HepG2 (cell line): ENCODE measurements around the gene RPS6KA2.

Experiments used
- KLF11 ChIP-seq: IDR thresholded peaks from 2 replicates; pipeline ENCODE4 v1.6.1; 2016; ENCODE audit warnings: missing compliant biosample characterization
- POLR2AphosphoS5 ChIP-seq: IDR thresholded peaks from 2 replicates; pipeline ENCODE4 v1.6.1; 2012; ENCODE audit warnings: low read depth, low read length
- ZFP82 ChIP-seq: sonication (generic); formaldehyde crosslinking; IDR thresholded peaks from 2 replicates; pipeline ENCODE4 v1.5.1; 2020; ENCODE audit warnings: mild to moderate bottlenecking, missing genetic modification reagents, borderline replicate concordance
- ZNF337 ChIP-seq: sonication (generic); formaldehyde crosslinking; IDR thresholded peaks from 2 replicates; pipeline ENCODE4 v1.5.1; 2020; ENCODE audit warnings: missing genetic modification reagents, low read depth, mild to moderate bottlenecking, borderline replicate concordance
- TF ChIP-seq, protein P1 (sequence below): sonication (generic); formaldehyde crosslinking; IDR thresholded peaks from 2 replicates; pipeline ENCODE4 v1.5.0; 2020; ENCODE audit warnings: mild to moderate bottlenecking, missing genetic modification reagents, moderate library complexity
- TF ChIP-seq, protein P2 (sequence below): sonication (generic); formaldehyde crosslinking; IDR thresholded peaks from 2 replicates; pipeline ENCODE4 v1.4.0; 2020; ENCODE audit warnings: missing genetic modification reagents

DNA sequence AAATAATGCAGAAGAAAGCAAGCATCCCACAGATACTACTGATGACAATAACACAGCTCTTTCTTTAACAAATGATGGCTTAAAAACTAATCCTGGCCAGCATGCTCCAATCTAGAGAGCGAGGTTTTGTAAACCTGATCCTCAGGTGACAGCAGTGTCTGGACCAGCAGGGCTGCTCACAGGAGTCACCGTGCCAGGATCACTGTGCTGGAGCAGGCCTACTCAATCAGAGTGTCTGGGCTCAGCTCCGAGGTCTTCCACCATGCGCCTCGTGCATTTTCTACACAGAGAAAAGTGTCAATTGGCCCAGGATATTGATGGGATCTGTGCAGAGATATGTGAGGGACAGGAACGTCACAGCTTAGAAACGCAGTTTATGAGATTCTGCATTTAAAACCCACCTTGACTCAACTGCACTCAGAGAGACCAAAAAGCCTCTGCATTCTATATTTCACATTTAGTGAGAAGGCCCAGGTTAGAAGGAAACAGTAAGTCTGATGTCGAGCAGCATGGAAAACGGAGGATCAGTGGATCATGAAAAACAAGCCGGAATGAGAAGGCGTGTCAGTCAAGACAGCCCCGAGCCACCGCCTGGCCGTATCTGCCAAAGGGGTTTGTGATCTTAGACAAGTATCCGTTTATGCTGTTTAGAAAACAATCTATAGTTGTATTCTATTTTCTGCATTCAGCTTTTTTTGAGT, 48.4 kb downstream of the RPS6KA2 start:
- TF ChIP-seq, protein P1, sequence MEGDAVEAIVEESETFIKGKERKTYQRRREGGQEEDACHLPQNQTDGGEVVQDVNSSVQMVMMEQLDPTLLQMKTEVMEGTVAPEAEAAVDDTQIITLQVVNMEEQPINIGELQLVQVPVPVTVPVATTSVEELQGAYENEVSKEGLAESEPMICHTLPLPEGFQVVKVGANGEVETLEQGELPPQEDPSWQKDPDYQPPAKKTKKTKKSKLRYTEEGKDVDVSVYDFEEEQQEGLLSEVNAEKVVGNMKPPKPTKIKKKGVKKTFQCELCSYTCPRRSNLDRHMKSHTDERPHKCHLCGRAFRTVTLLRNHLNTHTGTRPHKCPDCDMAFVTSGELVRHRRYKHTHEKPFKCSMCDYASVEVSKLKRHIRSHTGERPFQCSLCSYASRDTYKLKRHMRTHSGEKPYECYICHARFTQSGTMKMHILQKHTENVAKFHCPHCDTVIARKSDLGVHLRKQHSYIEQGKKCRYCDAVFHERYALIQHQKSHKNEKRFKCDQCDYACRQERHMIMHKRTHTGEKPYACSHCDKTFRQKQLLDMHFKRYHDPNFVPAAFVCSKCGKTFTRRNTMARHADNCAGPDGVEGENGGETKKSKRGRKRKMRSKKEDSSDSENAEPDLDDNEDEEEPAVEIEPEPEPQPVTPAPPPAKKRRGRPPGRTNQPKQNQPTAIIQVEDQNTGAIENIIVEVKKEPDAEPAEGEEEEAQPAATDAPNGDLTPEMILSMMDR (CRISPR knock-in tag), result no peak
- TF ChIP-seq KLF11, result no peak
- TF ChIP-seq, protein P2, sequence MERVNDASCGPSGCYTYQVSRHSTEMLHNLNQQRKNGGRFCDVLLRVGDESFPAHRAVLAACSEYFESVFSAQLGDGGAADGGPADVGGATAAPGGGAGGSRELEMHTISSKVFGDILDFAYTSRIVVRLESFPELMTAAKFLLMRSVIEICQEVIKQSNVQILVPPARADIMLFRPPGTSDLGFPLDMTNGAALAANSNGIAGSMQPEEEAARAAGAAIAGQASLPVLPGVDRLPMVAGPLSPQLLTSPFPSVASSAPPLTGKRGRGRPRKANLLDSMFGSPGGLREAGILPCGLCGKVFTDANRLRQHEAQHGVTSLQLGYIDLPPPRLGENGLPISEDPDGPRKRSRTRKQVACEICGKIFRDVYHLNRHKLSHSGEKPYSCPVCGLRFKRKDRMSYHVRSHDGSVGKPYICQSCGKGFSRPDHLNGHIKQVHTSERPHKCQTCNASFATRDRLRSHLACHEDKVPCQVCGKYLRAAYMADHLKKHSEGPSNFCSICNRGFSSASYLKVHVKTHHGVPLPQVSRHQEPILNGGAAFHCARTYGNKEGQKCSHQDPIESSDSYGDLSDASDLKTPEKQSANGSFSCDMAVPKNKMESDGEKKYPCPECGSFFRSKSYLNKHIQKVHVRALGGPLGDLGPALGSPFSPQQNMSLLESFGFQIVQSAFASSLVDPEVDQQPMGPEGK (CRISPR knock-in tag), result no peak
- no peak for TF ChIP-seq POLR2AphosphoS5
- TF ChIP-seq ZFP82, result no peak
- TF ChIP-seq ZNF337 (CRISPR knock-in tag), result no peak
